T-helper 9 cell (primary cell): ENCODE measurements around the gene ODF4.
"Not testable (repeated sequence)": the region's sequence is repeated elsewhere in the genome, so short reads cannot be mapped to it uniquely, and the experiment has no call there.

Source experiments
- DNase-seq: peaks from one replicate; pipeline ENCODE4 v3.0.0-alpha.2; 2020

The ODF4 gene

DNA sequence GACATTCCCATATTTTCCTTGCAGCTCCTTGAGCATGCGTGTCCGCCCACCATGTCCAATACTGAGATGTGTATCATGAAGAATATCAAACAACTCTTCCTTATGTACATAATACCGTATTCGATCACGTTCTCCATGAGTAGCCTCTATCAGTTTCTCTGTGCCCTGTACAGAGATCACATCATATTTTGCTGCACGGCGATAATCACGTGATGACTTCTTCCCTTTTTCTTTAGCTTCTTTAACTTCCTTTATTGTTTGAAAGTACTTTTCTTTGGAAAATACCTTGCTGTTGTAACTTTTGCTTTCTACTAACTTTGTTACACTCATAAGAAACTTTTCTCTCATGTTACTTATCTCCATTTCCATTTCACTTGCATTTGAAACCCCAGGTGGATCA lies 30.3 kb downstream of the ODF4 start:
- DNase-seq: no peak

GRCh38 chr17:8371786-8372185 lies 32.1 kb downstream of the ODF4 start:
- DNase-seq: no peak

DNA sequence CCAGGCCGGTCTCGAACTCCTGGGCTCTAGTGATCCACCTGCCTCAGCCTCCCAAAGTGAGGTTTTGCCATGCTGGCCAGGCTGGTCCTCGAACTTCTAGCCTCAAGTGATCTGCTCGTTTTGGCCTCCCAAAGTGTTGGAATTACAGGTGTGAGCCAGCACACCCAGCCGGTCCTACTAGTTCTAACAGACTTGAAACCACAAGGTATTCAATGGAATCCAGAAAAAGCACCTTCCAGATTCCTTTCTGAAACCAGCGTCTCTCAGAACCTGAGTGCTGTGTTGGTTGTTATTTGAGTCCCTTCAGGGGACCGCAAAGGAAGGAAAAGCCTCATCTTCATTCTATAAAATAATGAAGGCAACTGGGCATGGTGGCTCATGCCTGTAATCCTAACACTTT lies 32.8 kb downstream of the ODF4 start:
- no peak for DNase-seq

- DNase-seq: not testable (repeated sequence)
Measured at GRCh38 chr17:8373856-8374255, 34.2 kb downstream of the ODF4 start.

DNA sequence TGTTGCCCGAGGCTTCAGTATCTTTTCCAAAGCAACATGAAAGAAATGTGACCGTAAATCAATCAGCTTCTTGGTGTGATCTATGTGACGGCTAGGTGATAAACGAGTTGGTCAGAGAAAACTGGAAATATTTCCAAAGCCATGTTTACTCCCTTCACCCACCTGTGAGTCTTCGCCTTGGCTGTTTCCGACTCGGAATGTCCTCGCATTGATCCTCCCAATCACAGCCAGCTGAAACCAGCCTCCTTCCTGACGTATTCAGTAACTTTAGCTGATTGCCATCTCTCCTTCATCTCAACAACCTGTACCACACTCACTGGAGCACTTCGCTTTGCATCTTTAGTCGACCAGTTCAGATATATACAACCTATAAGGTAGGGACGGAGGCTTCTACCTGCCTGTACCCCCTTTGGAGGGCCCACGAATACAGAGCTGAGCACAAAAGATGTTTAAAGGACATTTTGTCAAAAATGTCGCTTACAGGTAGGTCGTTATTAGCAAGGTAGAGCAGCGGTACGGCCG lies 36.2 kb downstream of the ODF4 start:
- DNase-seq: no peak

DNA sequence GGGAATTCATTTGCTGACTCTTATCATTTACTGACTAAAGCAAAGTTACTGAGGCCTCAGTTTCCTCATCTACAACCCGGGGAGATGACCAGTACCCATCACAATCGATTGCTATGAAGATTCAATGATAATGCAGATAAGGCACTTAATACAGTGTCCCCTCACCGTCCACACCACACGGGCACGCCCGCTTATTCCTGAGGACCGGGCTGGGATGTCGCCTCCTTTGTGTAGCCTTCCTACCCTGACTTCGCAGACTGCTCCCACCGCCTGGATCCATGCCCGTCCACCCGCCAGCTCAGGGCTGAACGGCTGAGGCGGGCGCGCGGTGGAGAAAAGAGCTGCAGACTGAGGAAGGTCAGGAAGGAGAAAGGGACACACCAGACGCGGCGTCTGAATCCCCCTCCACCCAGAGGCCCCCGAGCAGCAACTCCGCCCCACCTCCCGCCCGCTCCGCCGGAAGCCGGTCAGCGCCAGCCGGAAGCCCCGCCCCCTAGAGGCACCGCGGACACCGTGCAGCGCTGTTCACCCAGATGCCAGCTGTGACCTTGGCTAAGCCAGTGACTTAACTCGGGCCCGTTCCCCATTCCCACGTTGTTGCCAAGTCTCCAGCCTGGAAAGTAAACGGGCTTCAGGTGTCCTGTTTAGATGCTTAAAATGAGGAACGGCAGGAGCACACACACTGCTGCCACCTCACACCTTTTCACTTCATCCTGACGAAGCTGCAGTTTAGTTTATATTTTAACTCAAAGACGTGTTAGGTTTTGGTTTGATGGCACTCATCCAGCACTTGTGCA lies 36.8 kb downstream of the ODF4 start, which contains the start of gene KRABD2:
Gene KRABD2, minus strand, starts transcription at position 434 of the 797 bp plus-strand sequence.
- DNase-seq: peak; percentile 87

- no peak for DNase-seq
Measured at GRCh38 chr17:8377422-8377821, 37.8 kb downstream of the ODF4 start.

DNA sequence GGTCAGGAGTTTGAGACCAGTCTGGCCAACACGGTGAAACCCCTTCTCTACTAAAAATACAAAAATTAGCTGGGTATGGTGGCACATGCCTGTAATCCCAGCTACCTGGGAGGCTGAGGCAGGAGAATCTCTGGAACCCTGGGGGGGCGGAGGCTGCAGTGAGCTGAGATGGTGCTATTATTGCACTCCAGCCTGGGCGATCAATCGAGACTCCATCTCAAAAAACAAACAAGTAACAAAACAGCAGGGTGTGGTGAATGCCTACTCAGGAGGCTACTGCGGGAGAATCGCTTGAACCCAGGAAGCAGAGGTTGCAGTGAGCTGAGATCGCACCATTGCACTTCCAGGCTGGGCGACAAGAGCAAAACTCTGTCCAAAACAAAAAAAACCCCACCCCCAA lies 38.5 kb downstream of the ODF4 start:
- DNase-seq: not testable (repeated sequence)

DNA sequence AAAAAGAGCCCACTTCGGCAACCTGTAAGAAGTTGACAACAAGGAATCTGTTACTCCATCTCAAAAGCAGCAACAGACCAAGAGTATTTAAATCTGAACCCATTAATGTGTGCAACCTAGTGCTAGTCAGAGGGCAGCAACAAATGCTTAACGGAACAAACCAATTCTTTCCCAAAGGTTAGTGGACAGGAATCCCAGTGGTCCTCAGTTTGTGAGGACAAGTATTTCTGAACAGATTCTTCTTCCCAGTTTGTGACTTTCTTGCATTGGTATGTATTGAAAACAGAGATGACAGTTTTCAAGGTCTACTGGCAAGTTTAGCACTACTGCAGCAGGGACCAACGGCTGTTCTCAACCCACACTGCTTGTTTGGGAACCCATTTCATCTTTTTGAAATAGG lies 40.4 kb downstream of the ODF4 start:
- DNase-seq: no peak

GRCh38 chr17:8382052-8382879 lies 42.6 kb downstream of the ODF4 start:
- DNase-seq: no peak

- DNase-seq: no peak
Measured at GRCh38 chr17:8382880-8383142, 43.2 kb downstream of the ODF4 start.

DNA sequence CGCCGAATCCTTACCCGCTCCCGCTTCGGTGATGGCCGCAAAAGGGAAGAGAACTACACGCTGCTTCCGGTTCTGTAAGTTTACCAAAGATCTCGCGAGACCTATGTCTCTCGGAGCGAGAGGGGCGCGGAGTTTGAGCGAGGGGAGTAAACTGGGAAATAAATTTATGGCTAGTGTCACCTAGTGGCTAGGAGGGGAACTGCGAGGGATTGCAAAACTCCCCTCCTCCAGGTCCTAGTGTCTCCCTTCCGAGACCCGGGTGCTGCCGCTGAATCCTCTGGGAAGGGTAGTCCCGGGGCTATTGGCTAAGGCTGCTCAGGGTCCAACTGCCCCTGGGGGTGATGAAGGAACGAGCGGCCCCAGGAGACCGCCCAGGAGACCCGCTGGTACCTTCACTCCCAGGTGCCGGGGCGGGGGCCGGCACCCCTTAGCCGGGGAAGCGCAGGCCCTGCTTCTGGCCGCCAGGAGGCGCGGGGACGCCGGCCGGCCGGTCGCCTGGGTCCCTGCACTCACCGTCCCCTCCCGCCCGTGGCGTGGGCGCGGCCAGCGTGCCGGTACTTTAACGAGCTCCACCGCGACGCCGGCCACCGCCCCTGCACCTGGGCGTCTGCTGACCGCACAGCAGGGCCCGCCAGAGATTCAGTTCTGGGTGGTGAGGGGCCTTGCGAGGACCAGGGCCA lies 43.6 kb downstream of the ODF4 start, which contains the start of gene RPL26:
Gene RPL26, minus strand, starts transcription at position 51 of the 680 bp plus-strand sequence. CDS start 883 bp downstream, outside the sequence.
- DNase-seq: peak; percentile 88

GRCh38 chr17:8384801-8385378 lies 45.2 kb downstream of the ODF4 start:
- no peak for DNase-seq

DNA sequence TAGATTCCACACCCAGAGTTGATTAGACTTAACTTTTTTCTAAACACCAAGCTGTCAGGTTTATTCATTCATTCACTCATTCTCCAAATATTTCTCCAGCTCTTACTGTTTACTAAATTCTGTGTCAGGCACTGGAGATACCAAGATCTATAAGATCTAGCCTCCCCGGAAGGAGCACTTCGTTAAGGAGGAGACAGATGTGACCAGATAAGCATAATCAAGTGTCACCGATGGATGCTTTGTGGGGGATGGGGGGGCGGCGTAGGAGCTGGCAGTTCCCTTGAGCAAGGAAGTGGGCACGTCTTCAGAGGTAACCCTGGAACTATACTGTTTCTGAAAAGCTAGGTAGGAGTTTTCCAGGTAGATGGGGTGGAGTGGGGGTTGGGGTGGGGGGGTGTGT lies 47.2 kb downstream of the ODF4 start:
- DNase-seq: no peak

GRCh38 chr17:8387914-8388651 lies 48.4 kb downstream of the ODF4 start:
- DNase-seq: no peak

GRCh38 chr17:8391711-8392110 lies 52.1 kb downstream of the ODF4 start:
- no peak for DNase-seq

- DNase-seq: no peak
Measured at GRCh38 chr17:8392274-8392673, 52.6 kb downstream of the ODF4 start.

DNA sequence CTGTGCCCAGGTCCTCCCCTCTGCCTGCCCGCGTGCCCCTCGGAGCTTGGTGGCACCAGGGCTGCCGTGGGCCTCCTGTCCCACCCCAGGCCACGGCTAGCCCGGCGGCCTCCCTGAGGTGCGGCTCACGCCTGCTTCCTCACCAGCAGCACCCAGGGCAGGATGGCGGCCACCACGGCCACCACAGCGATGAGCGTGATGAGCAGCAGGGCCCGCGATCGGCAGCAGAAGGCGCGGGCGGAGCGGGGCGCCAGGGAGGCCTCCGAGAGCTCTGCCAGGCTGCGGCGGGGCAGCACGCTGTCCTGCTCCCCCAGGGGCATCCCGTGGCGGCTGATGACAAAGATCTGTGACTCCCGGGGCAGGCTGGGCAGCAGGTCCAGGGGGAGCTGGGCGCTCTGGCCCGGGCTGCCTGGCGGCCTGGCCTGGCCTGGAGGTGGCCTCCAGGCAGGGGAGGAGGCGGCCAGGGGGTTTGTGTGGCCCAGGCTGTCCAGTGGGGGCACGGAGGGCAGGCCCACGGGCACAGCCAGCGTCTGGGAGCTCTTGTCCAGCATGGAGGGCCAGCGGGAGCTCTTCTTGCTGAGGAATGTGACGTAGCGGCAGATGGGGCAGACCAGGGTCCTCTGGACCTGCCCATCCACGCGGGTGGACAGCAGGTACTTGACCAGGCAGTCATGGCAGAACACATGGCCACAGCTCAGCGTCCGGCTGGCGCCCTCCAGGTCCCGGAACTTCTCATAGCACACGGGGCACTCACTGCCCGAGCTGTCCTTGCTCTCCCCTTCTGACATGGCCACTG lies 53.2 kb downstream of the ODF4 start:
- no peak for DNase-seq

DNA sequence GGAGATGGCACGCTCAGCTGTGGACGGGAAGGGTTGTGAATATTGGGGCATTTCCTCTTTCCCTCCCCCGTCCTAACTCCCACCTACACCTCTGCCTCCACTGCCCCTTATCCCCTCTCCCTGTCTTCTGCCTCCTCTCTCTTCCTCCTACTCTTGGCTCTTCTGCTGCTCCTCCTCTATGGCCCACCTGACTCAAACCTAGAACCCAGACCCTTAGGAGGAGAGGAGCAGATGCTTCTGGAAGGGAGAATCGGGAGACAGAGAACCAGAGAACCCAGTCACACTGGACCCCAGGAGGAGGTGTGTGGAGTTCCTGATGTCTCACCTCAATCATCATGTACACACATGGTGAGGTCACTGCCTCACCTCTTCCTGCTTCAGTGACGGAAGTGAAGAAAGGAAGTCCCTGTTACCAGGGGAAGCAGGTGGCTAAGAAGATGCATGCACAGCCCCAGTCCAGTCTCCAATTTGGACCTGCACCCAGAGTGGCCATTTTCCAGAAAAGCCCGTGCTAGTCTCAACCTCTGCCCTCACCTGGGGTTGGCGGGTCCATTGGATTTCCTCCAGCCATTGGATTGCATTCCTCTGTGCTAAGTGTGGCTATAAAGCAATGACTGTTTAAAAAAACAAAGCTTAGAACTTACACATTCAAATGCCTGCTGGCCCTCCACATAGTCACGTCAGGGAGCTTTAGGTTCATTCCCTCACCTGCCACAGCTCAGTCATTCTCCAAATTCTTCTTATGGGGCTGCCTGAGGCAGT lies 54.0 kb downstream of the ODF4 start:
- peak; percentile 9 for DNase-seq

DNA sequence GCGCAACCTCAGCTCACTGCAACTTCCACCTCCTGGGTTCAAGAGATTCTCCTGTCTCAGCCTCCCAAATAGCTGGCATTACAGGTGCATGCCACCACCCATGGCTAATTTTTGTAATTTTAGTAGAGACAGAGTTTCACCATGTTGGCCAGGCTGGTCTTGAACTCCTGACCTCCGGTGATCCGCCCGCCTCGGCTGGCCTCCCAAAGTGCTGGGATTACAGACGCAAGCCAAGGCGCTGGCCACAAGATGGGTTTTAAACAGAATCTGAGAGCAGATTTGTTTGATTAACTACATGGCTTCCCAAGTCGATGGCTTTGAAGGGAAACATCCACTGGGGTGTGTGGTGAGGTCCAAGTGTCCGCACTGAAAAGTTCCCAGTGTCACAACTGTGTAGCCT lies 54.9 kb downstream of the ODF4 start:
- not testable (repeated sequence) for DNase-seq
